K562 (cell line): ENCODE data around the gene PLEKHM2. TPM values are rescaled to one million over a fixed set of nuclear protein-coding genes. Genes with fewer than 3 reads are reported as not detected.

Source experiments
- ATAC-seq: fragments of 200-7000 bp; cut with Tn5 transposase; 3 replicates; pipeline ENCODE4 v1.9.1; 2020; ENCODE audit warnings: moderate library complexity
- BruUV-seq: library from RNA; stranded (reverse); fragments of 400-500 nt; replicated peaks from 2 replicates; lab custom pipeline; 2021; lab: Mats Ljungman, UMichigan
- CTCF ChIA-PET: fragments of 300-600 bp; formaldehyde crosslinking; extraction: SDS; loops from one replicate; lab custom pipeline; 2021; ENCODE audit warnings: low intra/inter-chr PET ratio; lab: Yijun Ruan, JAX
- POLR2A ChIA-PET: fragments of 300-600, 350-650 bp; sonication (Branson Sonifier 250); formaldehyde crosslinking; extraction: SDS; loops from one replicate; lab custom pipeline; 2021; ENCODE audit warnings: antibody characterized with exemption, inconsistent platforms; lab: Yijun Ruan, JAX
- DNase-seq, 4 experiments: peaks; one replicate each; pipeline versions ENCODE4 v3.0.0 to v3.0.0-alpha.2; 2011 to 2018; ENCODE audit warnings: low spot score in 3 of 4, mixed read lengths in 3 of 4; ENCODE audit errors: extremely low read depth in 1 of 4
- FAIRE-seq: peaks from 2 replicates; lab custom pipeline; 2011; peaks lifted over from hg19 to GRCh38; lab: Jason Lieb, UNC
- H2AFZ ChIP-seq: 2 replicates; pipeline ENCODE4 v1.6.0; 2011; ENCODE audit warnings: low read depth, low read length, control low read depth, inconsistent platforms
- H3K27ac ChIP-seq: fragments of 200-600 bp; 3 replicates; pipeline ENCODE4 v1.8.0; 2011; ENCODE audit warnings: low read depth, mild to moderate bottlenecking, control low read depth, inconsistent platforms, low read length, moderate library complexity, mixed read lengths; ENCODE audit errors: extremely low read depth
- H3K27me3 ChIP-seq, 2 experiments: fragments of 300-600 bp in 1 of 2; 2 replicates in 1 of 2; 3 replicates in 1 of 2; pipeline versions ENCODE4 v1.6.0 to v1.8.0; 2011; ENCODE audit warnings: inconsistent platforms in 2 of 2, low read length in 2 of 2, mild to moderate bottlenecking in 1 of 2, mixed read lengths in 1 of 2, moderate library complexity in 1 of 2; ENCODE audit not compliant: control insufficient read depth in 2 of 2, insufficient read depth in 2 of 2
- H3K36me3 ChIP-seq: fragments of 300-600 bp; 3 replicates; pipeline ENCODE4 v1.8.0; 2011; ENCODE audit warnings: mild to moderate bottlenecking, low read length, inconsistent platforms; ENCODE audit not compliant: control insufficient read depth, insufficient read depth
- H3K4me1 ChIP-seq, 2 experiments: fragments of 200-600 bp in 1 of 2; replicated peaks in 1 of 2; 2 replicates in 1 of 2; 3 replicates in 1 of 2; pipeline versions ENCODE4 v1.5.1 to v1.8.0; 2011; ENCODE audit warnings: inconsistent platforms in 2 of 2, low read length in 2 of 2, mild to moderate bottlenecking in 1 of 2, mixed read lengths in 1 of 2, moderate library complexity in 1 of 2; ENCODE audit not compliant: control insufficient read depth in 2 of 2, insufficient read depth in 2 of 2
- H3K4me2 ChIP-seq: 2 replicates; pipeline ENCODE4 v1.6.1; 2011; ENCODE audit warnings: low read length, control low read depth, inconsistent platforms, mixed read lengths; ENCODE audit not compliant: insufficient read depth
- H3K4me3 ChIP-seq: fragments of 200-600 bp; sonication (generic), shearing (Covaris generic); 2 replicates; pipeline ENCODE4 v1.5.1; 2016; ENCODE audit warnings: control low read depth, inconsistent platforms
- H3K79me2 ChIP-seq: fragments of 200-600 bp; 3 replicates; pipeline ENCODE4 v1.8.0; 2011; ENCODE audit warnings: low read length, inconsistent platforms; ENCODE audit not compliant: control insufficient read depth, insufficient read depth
- H3K9ac ChIP-seq, 2 experiments: 2 replicates each; pipeline versions ENCODE4 v1.6.0 to v1.6.1; 2011; ENCODE audit warnings: low read depth in 2 of 2, low read length in 2 of 2, control low read depth in 1 of 2, inconsistent platforms in 1 of 2, mild to moderate bottlenecking in 1 of 2, mixed read lengths in 1 of 2; ENCODE audit not compliant: insufficient read depth in 1 of 2
- H3K9me1 ChIP-seq: one replicate; pipeline ENCODE4 v1.6.0; 2011; ENCODE audit warnings: inconsistent platforms, mild to moderate bottlenecking, low read length, moderate library complexity; ENCODE audit not compliant: control insufficient read depth, insufficient read depth
- H3K9me3 ChIP-seq: replicated peaks from 2 replicates; pipeline ENCODE4 v1.5.1; 2011; ENCODE audit warnings: low read depth, low read length, inconsistent platforms; ENCODE audit not compliant: control insufficient read depth, insufficient read depth
- H4K20me1 ChIP-seq: replicated peaks from 2 replicates; pipeline ENCODE4 v1.6.1; 2011; ENCODE audit warnings: low read length, inconsistent platforms, mixed read lengths; ENCODE audit not compliant: control insufficient read depth, insufficient read depth
- FUS ChIP-seq: fragments of 200-400 bp; formaldehyde crosslinking; optimal IDR thresholded peaks from 2 replicates; pipeline ENCODE3; 2017; ENCODE audit warnings: low read depth, low read length
- NBN ChIP-seq: fragments of 450-650 bp; IDR thresholded peaks from 2 replicates; pipeline ENCODE4 v1.6.1; 2016; ENCODE audit warnings: low read depth, mild to moderate bottlenecking
- SPI1 ChIP-seq: IDR thresholded peaks from 2 replicates; pipeline ENCODE4 v1.6.1; 2011; ENCODE audit warnings: low read depth, low read length, control low read depth, borderline replicate concordance
- SREBF2 ChIP-seq: sonication (generic); formaldehyde crosslinking; IDR thresholded peaks from 2 replicates; pipeline ENCODE4 v1.4.0; 2020; ENCODE audit warnings: mild to moderate bottlenecking, missing genetic modification reagents
- WGBS: fragments of 100-300 bp; shearing (Covaris generic); methylation state at CpG from one replicate; pipeline ENCODE4 v1.1.6; 2016; ENCODE audit warnings: low coverage, mixed read lengths; ENCODE audit not compliant: insufficient coverage; ENCODE audit errors: missing lambda C conversion rate; 5-methylcytosine and 5-hydroxymethylcytosine counted together
- in situ Hi-C: fragments of 300-500 bp; cut with MboI; formaldehyde crosslinking; loops from 4 replicates; pipeline ENCODE4 v1.15.0; 2018; ENCODE audit warnings: inconsistent platforms, mixed read lengths
- intact Hi-C: fragments of 100-400 bp; cut with micrococcal nuclease; formaldehyde crosslinking; loops from 2 replicates; pipeline ENCODE4 v1.14.2; 2022
- polyA plus RNA-seq, 8 experiments: library from polyadenylated mRNA; depleted of rRNA in 4 of 8; stranded (reverse) in 5 of 8; unstranded in 3 of 8; fragments of >200 nt; fragmentation: Nextera tagmentation in 2 of 8; fragmentation: Illumina TruSeq in 1 of 8; extraction: Ambion mirVana in 2 of 8; extraction: Trizol in 1 of 8; gene quantifications; 2 replicates each; pipeline versions ENCODE4 v1.2.1 to v1.2.3, GENCODE V29; 2011 to 2014; ENCODE audit warnings: inconsistent platforms in 1 of 8, missing spikeins in 1 of 8
- total RNA-seq, 7 experiments: library from RNA; depleted of rRNA in 6 of 7; stranded (reverse); fragments of >200 nt in 6 of 7; fragmentation: Illumina TruSeq in 2 of 7; extraction: Trizol in 2 of 7; gene quantifications; 2 replicates each; pipeline versions ENCODE4 v1.2.1 to v1.2.3, GENCODE V29; 2011 to 2021; ENCODE audit warnings: low replicate concordance in 1 of 7
- TF ChIP-seq, protein P1 (sequence below): fragments of 450-650 bp; IDR thresholded peaks from 2 replicates; pipeline ENCODE4 v1.6.1; 2018; ENCODE audit not compliant: partially characterized antibody

PLEKHM2 gene
- total and polyA plus RNA-seq, 9 of the 15 experiments (the other 6 are each of a cell fraction or from before 2014, with no cell fraction given): 0.27 to 63.7 (median 33.2) TPM

DNA sequence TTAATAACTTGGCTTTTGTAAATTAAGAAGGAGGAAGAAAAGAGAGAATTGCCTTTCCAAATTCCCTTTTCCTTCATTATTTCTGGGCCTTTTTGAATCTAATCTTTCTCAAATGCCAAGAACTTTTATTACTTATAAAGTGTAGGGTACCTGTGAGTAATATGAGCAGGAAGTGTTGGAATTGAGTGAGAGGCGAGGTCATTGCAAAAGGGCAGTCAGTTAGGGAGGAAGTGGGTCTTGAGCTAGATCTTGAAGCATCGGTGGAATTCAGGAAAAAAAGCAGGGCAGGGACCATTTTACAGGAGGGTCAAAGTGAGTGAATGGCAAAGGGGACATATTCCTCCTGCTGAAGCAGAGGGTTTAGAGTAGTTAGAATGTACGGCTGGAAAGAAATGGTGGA lies 43.5 kb upstream of the PLEKHM2 start:
- H3K36me3 ChIP-seq: peaks cover 90% of the 10 kb centered on the region
- no peak overlapping the region for H2AFZ ChIP-seq

More for the DNA sequence above, 43.5 kb upstream of the PLEKHM2 start:
- Histone ChIP-seq H3K4me2 (no peak overlapping the region), H3K9ac (no peak overlapping the region), H3K9me1 (no peaks in the 10 kb centered on the region), H3K27me3 (no peaks in the 10 kb centered on the region), H3K9me3 (no peaks in the 10 kb centered on the region), H3K27ac (no peak overlapping the region), H3K4me1 (no peaks in the 10 kb centered on the region), H3K79me2 (peaks cover 8% of the 10 kb centered on the region; the same call in 1 of the 3 replicates), H3K4me3 (no peak overlapping the region), H4K20me1 (no peaks in the 10 kb centered on the region)
- in situ Hi-C loops (no loop called here), intact Hi-C loops (no loop called here)
- POLR2A ChIA-PET: interaction anchor here (0.6 kb wide), 3 partner anchors 13 to 219 kb away, joined by 3 read pairs; no protein-coding TSS in a partner anchor
- TF ChIP-seq SREBF2 (no peak), FUS (no peak), NBN (no peak), SPI1 (peak; percentile 26; the same call in 1 of the 2 replicates)
- TF ChIP-seq, protein P1, sequence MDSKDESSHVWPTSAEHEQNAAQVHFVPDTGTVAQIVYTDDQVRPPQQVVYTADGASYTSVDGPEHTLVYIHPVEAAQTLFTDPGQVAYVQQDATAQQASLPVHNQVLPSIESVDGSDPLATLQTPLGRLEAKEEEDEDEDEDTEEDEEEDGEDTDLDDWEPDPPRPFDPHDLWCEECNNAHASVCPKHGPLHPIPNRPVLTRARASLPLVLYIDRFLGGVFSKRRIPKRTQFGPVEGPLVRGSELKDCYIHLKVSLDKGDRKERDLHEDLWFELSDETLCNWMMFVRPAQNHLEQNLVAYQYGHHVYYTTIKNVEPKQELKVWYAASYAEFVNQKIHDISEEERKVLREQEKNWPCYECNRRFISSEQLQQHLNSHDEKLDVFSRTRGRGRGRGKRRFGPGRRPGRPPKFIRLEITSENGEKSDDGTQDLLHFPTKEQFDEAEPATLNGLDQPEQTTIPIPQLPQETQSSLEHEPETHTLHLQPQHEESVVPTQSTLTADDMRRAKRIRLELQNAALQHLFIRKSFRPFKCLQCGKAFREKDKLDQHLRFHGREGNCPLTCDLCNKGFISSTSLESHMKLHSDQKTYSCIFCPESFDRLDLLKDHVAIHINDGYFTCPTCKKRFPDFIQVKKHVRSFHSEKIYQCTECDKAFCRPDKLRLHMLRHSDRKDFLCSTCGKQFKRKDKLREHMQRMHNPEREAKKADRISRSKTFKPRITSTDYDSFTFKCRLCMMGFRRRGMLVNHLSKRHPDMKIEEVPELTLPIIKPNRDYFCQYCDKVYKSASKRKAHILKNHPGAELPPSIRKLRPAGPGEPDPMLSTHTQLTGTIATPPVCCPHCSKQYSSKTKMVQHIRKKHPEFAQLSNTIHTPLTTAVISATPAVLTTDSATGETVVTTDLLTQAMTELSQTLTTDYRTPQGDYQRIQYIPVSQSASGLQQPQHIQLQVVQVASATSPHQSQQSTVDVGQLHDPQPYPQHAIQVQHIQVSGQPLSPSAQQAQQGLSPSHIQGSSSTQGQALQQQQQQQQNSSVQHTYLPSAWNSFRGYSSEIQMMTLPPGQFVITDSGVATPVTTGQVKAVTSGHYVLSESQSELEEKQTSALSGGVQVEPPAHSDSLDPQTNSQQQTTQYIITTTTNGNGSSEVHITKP: no peak
- no TSS peak for BruUV-seq
- CTCF ChIA-PET: no interaction called here
- no peak for DNase-seq
- FAIRE-seq: no peak
- no peak for ATAC-seq
- 81% methylated on average over 3 of the region's 3 CpGs for WGBS
